ENCODE data around the gene ARRDC3. TPM values are rescaled to one million over a fixed set of nuclear protein-coding genes. Genes with fewer than 3 reads are reported as not detected.

The ARRDC3 gene
- total RNA-seq, 1 donor = 270 TPM

DNA sequence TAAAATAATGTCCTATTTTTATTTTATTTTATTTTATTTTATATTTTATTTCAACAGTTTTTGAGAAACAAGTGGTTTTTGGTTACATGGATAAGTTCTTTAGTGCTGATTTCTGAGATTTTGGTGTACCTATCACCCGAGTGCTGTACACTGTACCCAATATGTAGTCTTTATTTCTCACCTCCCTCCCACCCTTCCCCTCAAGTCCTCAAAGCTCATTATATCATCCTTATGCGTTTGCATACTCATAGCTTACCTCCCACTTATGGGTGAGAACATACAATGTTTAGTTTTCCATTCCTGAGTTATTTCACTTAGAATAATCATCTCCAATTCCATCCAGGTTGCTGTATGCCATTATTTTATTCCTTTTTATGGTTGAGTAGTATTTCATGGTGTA, 63.5 kb downstream of the ARRDC3 start:
- Histone ChIP-seq H3K9me3 (ENCODE audit: low read depth, low read length) (no peaks in the 10 kb centered on the region), H3K27me3 (ENCODE audit: insufficient read depth, low read length) (no peaks in the 10 kb centered on the region), H3K4me1 (ENCODE audit: insufficient read depth, low read length) (peaks cover 22% of the 10 kb centered on the region), H3K4me3 (ENCODE audit: low read length) (no peak overlapping the region)

GRCh38 chr5:91318724-91319123, 64.4 kb downstream of the ARRDC3 start:
- no peaks in the 10 kb centered on the region for H3K27me3 ChIP-seq (ENCODE audit: insufficient read depth, low read length)
- H3K4me3 ChIP-seq (ENCODE audit: low read length) = no peak overlapping the region
- no peaks in the 10 kb centered on the region for H3K9me3 ChIP-seq (ENCODE audit: low read depth, low read length)
- H3K4me1 ChIP-seq (ENCODE audit: insufficient read depth, low read length) = peaks cover 31% of the 10 kb centered on the region
